Hematopoietic multipotent progenitor cell treated with erythropoietin and hydrocortisone succinate and interleukin-3 and kit ligand, for 15 days (in vitro differentiated cells): ENCODE measurements around the gene TCF4.

Experiments
- DNase-seq: peaks from one replicate; pipeline ENCODE4 v3.0.0-alpha.2; 2015; ENCODE audit warnings: low spot score

TCF4 gene

GRCh38 chr18:55440988-55441387 is 147.0 kb downstream of the TCF4 start:
- DNase-seq, result no peak

DNA sequence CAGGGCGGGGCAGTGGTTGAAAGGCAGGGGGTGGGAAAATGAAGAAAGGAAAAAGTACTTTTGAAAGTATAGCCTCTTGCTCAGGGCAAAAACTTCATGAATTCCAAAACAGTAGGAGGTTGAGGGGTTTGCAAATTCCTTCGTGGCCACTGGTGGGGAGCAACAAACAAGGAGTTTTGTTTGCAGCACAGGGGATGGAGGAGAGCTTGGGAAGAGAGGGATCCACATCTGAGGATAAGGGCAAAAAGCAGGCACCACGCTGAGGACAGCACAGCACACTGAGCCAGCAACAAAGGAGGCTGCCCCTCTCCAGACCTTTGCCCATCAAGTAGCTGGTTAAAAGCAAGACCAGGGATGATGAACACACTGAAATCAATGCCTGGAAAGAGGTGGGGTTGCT is 148.9 kb downstream of the TCF4 start:
- DNase-seq, result no peak

DNA sequence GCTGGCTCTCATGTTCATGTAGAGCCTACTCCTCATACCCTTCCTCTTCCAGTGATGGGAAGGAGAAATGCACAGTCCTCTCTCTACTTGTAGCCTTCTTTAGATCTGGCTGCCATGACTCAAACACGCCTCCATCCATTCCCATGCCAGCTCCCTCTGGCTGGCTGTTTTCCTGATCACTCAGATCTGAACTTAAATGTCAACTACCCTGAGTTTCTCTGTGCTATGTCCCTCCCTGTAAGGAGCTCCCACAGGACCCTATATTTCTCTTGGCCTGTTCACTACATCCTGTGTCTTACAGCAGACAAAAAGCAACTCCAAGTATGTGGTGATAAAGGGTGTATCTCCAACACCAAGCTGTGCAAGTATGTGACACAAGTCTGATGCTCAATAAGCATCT is 152.4 kb downstream of the TCF4 start:
- DNase-seq, result no peak

GRCh38 chr18:55433648-55434047 is 154.3 kb downstream of the TCF4 start:
- DNase-seq, result no peak

DNA sequence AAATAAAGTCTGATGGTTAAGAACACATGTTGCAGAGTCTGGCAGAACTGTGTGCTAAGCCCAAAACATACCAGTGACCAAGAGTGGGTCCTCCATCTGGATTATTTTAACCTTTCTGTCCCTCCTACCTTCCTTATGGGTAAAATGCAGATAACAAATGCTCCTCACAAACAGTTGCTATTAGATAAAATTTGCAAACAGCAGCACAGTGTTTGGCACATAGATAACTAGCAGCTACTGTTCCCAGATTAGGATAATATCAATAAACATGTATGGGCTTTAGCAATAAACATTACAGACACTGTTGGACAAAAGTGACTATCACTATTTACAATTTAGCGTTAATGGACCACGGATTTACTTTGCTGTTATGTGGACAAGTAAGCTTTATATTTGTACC is 154.9 kb downstream of the TCF4 start:
- no peak for DNase-seq

DNA sequence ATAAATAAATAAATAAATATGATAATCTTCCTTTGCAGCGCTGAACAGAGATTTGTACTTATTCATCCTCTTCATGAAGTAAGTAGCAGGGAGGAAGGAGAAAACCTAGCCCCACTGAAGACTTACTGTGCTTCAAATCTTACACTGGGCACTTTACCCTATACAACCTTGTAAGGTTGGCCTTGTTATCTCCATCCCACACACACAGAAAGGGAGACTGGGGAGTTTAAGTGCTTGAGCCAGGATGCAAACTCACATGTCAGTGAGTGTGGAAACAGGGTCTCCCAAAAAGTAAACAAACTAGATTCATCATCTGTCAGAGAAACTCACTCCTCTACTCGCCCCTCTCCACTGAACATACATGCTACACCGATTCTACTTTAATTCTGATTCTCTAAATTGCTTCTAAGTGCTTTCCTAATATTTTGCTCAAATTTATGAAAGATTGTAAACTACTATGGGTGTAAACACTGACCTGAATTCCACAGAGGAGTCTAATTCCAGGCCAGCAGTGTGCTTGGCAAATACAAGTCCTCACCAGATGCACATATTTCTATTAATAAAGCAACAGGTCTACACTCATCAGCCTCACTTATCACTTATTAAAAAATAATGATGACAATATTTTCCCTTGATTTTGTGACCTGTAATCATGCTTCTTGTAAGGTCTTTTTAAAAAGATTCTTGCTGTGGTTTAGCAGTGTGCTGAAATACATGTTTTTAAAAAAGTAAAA is 155.5 kb downstream of the TCF4 start:
- no peak for DNase-seq

GRCh38 chr18:55430026-55430425 is 158.0 kb downstream of the TCF4 start:
- DNase-seq, result no peak

GRCh38 chr18:55427951-55428350 is 160.0 kb downstream of the TCF4 start:
- no peak for DNase-seq

GRCh38 chr18:55425698-55426097 is 162.3 kb downstream of the TCF4 start:
- no peak for DNase-seq

DNA sequence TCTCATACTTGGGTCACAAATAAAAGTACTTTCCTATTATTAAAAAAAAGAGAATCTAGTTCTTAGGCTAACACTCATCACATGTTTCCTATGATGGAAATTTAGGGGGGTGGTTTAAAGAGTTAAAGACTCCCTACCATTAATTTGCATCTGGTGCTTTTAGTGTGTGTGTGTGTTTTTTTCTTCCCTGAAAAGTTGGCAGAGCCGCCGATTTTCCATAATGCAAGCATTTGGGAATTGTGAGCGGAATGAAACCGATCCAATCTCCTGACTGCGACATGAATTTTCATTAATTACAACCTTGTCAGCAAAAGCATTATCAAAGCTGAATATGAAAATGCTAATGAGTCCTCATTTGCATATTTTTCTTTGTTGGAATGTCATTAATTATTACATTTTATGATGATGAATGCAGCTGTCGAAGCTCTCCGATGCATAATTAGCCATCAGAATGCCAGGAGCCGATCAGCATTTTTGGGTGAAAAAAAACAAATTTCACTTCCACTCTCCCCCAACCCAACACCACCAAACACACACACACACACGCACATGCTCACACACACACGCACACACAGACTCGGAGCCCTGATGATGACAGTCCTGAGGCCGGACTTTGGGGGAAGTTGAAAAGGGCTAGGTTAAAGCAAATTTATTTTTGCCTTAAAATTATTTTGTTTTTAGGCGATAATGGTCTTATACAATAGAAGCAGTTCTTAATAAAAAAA is 165.4 kb downstream of the TCF4 start:
- no peak for DNase-seq

GRCh38 chr18:55421615-55422419 is 166.2 kb downstream of the TCF4 start:
- DNase-seq, result no peak

- no peak for DNase-seq
Observed at GRCh38 chr18:55421308-55421614, 166.7 kb downstream of the TCF4 start.

DNA sequence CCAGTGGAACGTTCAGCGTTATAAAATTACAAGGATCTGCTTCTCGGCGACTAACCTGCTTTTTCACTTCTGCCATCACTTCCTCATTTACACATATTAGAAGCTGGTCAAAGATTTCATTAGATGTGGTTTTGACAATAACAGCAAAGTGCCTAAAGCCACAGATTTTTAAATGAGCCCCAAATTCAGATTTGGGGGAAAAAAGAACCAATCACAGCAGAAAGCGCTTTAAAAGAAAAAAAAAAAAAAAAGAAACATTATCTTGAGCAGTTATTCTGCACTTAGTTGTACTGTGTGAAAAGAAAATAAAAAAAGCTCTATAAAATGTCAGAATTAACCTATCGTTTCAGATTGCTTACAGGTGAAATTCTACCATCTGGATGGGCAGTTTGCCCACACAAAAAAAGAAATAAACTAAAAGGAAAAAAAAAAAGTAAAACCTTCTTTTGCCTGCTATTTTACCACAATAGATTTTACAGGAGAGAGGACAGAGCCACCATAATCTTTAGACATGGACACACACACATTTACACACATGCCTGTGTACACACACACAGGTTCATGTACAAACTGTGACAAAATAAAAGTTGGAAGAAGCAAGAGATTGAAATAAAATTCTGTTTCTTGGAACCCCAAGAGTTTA is 167.2 kb downstream of the TCF4 start:
- DNase-seq, result no peak

DNA sequence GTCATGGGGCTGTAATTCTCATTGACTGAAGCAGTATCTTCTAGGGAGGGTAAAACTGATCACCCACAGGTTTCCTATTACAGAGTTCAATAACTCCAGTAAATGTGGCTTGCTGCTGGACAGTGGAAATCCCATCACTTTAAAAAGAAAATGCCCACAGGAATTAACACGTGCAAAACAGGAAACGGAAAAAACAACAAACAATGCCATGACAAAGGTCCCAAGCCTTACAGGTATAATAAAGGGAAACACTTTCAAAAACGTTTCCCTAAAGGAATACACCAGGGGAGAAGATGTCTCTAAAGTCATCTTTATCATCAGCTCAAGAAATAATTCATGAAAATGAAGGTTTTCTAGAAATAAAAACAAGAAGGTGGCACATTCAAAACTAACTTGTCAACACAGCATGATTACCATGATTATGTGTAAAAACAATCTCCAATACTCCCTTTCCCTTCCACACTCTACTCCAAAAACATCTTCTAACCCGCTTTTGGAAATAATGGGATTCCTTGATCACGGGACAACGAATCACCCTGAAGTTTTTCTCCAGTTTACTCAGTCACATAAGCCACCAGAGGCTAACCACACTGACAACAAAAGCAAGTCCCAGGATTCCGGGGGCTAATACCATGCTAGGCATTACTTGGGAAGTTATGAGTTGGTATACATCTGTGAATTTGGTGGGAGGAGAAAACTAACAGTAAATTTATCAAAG is 167.9 kb downstream of the TCF4 start:
- DNase-seq, result no peak

- no peak for DNase-seq
Observed at GRCh38 chr18:55419132-55419946, 168.7 kb downstream of the TCF4 start.

GRCh38 chr18:55418439-55418838 is 169.6 kb downstream of the TCF4 start:
- no peak for DNase-seq

- DNase-seq, result no peak
Observed at GRCh38 chr18:55416791-55417190, 171.2 kb downstream of the TCF4 start.

- peak; percentile 71 for DNase-seq
Observed at GRCh38 chr18:55415258-55415871, 172.6 kb downstream of the TCF4 start.

- DNase-seq, result no peak
Observed at GRCh38 chr18:55414475-55414874, 173.5 kb downstream of the TCF4 start.

DNA sequence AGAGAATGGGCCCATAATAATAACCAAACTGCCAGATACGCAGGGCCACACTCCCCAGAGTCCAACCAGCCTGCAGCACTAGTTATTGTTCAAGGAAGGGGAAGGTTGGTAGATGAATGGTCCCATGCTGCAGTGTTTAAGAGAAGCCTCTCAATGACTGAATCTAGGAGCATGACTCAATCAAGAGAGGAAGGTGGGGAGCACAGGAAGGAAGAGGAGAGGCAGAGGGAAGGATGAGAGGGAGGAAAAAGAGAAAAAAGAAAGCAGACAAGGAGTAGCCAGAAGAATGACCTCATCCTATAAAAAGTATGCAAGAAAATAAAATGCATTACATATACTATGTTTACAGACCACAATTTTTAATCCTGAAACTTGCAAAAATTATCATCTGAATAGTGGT is 174.5 kb downstream of the TCF4 start:
- no peak for DNase-seq
